SU-DHL-6 (cell line): ENCODE results near the gene PRKN.

Source experiments
- CTCF ChIP-seq: fragments of 200-600 bp; sonication (generic); IDR thresholded peaks from one replicate; pipeline ENCODE4 v1.5.1; 2017; ENCODE audit warnings: antibody characterized with exemption, mild to moderate bottlenecking, low read length, moderate library complexity; ENCODE audit not compliant: insufficient read depth, poor library complexity, severe bottlenecking
- EZH2phosphoT487 ChIP-seq: fragments of 200-600 bp; sonication (generic), shearing (Covaris generic); conservative IDR thresholded peaks from 2 replicates; pipeline ENCODE4 v1.6.1; 2018; ENCODE audit warnings: mild to moderate bottlenecking, antibody characterized with exemption, low read length, moderate library complexity, mixed read lengths

- TF ChIP-seq CTCF (no peak), EZH2phosphoT487 (no peak)
These were observed 548.2 kb downstream of the PRKN start for GRCh38 chr6:162179196-162179951.
